H1 (cell line): ENCODE results near the gene NCK2. TPM values are rescaled to one million over a fixed set of nuclear protein-coding genes. Genes with fewer than 3 reads are reported as not detected.

Experiments used
- CTCF ChIA-PET: fragments of 300-600 bp; sonication (Branson Sonifier 250); formaldehyde crosslinking; loops from one replicate; lab custom pipeline; 2021; ENCODE audit not compliant: partially characterized antibody; lab: Charles Lee
- POLR2A ChIA-PET: fragments of 300-600 bp; sonication (Branson Sonifier 250); formaldehyde crosslinking; loops from one replicate; lab custom pipeline; 2021; ENCODE audit warnings: inconsistent platforms; ENCODE audit not compliant: partially characterized antibody; lab: Charles Lee
- DNase-seq, 2 experiments: peaks; one replicate each; pipeline versions ENCODE4 v3.0.0 to v3.0.0-alpha.2; 2010 to 2022; ENCODE audit warnings: low spot score in 2 of 2, low read depth in 1 of 2, mixed read lengths in 1 of 2
- FAIRE-seq: peaks from 2 replicates; lab custom pipeline; 2011; peaks lifted over from hg19 to GRCh38; lab: Jason Lieb, UNC
- H2AFZ ChIP-seq: 2 replicates; pipeline ENCODE4 v1.8.1; 2012; ENCODE audit warnings: low read length, inconsistent platforms
- H2AK5ac ChIP-seq: 2 replicates; pipeline ENCODE4 v1.6.1; 2013; ENCODE audit warnings: low read depth, low read length
- H2BK120ac ChIP-seq: replicated peaks from 2 replicates; pipeline ENCODE3; 2013; ENCODE audit warnings: low read depth, low read length, inconsistent platforms
- H2BK12ac ChIP-seq: 2 replicates; pipeline ENCODE4 v1.6.1; 2013; ENCODE audit warnings: low read depth, low read length
- H2BK15ac ChIP-seq: 2 replicates; pipeline ENCODE4 v1.6.1; 2013; ENCODE audit warnings: low read length
- H2BK20ac ChIP-seq: 2 replicates; pipeline ENCODE4 v1.6.1; 2013; ENCODE audit warnings: low read length
- H2BK5ac ChIP-seq: 2 replicates; pipeline ENCODE4 v1.6.1; 2013; ENCODE audit warnings: low read depth, low read length
- H3K14ac ChIP-seq: 2 replicates; pipeline ENCODE4 v1.6.1; 2013; ENCODE audit warnings: inconsistent platforms; ENCODE audit not compliant: insufficient read length
- H3K18ac ChIP-seq: 2 replicates; pipeline ENCODE4 v1.6.1; 2013; ENCODE audit warnings: low read length; ENCODE audit errors: extremely low read depth
- H3K23ac ChIP-seq: 2 replicates; pipeline ENCODE4 v1.6.1; 2013; ENCODE audit warnings: inconsistent platforms; ENCODE audit not compliant: insufficient read length
- H3K23me2 ChIP-seq: 2 replicates; pipeline ENCODE4 v1.6.1; 2013; ENCODE audit warnings: low read depth, low read length
- H3K27ac ChIP-seq: 2 replicates; pipeline ENCODE4 v1.6.1; 2011; ENCODE audit warnings: low read depth, low read length, inconsistent platforms
- H3K27me3 ChIP-seq, 4 experiments: replicated peaks in 1 of 4; 1 replicate in 1 of 4; 2 replicates in 3 of 4; pipeline versions ENCODE4 v1.6.1 to v1.8.1; 2011 to 2013; ENCODE audit warnings: low read length in 3 of 4, mild to moderate bottlenecking in 3 of 4, inconsistent platforms in 2 of 4, mixed read lengths in 2 of 4, moderate library complexity in 1 of 4; ENCODE audit not compliant: control insufficient read depth in 3 of 4, insufficient read depth in 3 of 4; ENCODE audit errors: extremely low read depth in 1 of 4
- H3K36me3 ChIP-seq, 4 experiments: 2 replicates each; pipeline versions ENCODE4 v1.6.1 to v1.8.1; 2011 to 2013; ENCODE audit warnings: mild to moderate bottlenecking in 4 of 4, low read length in 3 of 4, moderate library complexity in 2 of 4, control low read depth in 1 of 4, inconsistent platforms in 1 of 4; ENCODE audit not compliant: insufficient read depth in 4 of 4, control insufficient read depth in 2 of 4
- H3K4ac ChIP-seq: replicated peaks from 2 replicates; pipeline ENCODE3; 2013; ENCODE audit warnings: low read length, low read depth, mixed read lengths, inconsistent platforms; ENCODE audit not compliant: insufficient read length
- H3K4me1 ChIP-seq, 4 experiments: replicated peaks in 1 of 4; 1 replicate in 1 of 4; 2 replicates in 3 of 4; pipeline versions ENCODE4 v1.6.1 to v1.8.1; 2011 to 2013; ENCODE audit warnings: low read length in 3 of 4, inconsistent platforms in 2 of 4, mixed read lengths in 1 of 4; ENCODE audit not compliant: insufficient read depth in 4 of 4, control insufficient read depth in 3 of 4
- H3K4me2 ChIP-seq, 2 experiments: 2 replicates each; pipeline versions ENCODE4 v1.6.1 to v1.8.1; 2011 to 2013; ENCODE audit warnings: low read depth in 2 of 2, low read length in 2 of 2, control low read depth in 1 of 2, inconsistent platforms in 1 of 2, mild to moderate bottlenecking in 1 of 2; ENCODE audit not compliant: insufficient read depth in 1 of 2
- H3K4me3 ChIP-seq, 4 experiments: fragments of 200-600, 300-600 bp in 1 of 4; sonication (generic), shearing (Covaris generic), sonication (Bioruptor Twin) in 1 of 4; 2 replicates each; pipeline versions ENCODE4 v1.5.1 to v1.8.1; 2011 to 2016; ENCODE audit warnings: low read length in 4 of 4, low read depth in 3 of 4, control low read depth in 2 of 4, inconsistent platforms in 2 of 4, mild to moderate bottlenecking in 2 of 4, mixed read lengths in 1 of 4, moderate library complexity in 1 of 4; ENCODE audit not compliant: insufficient read depth in 2 of 4; ENCODE audit errors: extremely low read depth in 1 of 4
- H3K56ac ChIP-seq: replicated peaks from 2 replicates; pipeline ENCODE3; 2013; ENCODE audit warnings: low read depth, mild to moderate bottlenecking, mixed read lengths, low read length, inconsistent platforms; ENCODE audit not compliant: insufficient read length
- H3K79me1 ChIP-seq: 2 replicates; pipeline ENCODE4 v1.6.1; 2013; ENCODE audit warnings: low read depth, low read length, control low read depth
- H3K79me2 ChIP-seq, 2 experiments: 2 replicates each; pipeline versions ENCODE4 v1.6.1 to v1.8.1; 2012 to 2013; ENCODE audit warnings: low read length in 2 of 2, mild to moderate bottlenecking in 2 of 2, inconsistent platforms in 1 of 2; ENCODE audit not compliant: insufficient read depth in 2 of 2, control insufficient read depth in 1 of 2
- H3K9ac ChIP-seq, 4 experiments: replicated peaks in 1 of 4; 1 replicate in 1 of 4; 2 replicates in 3 of 4; pipeline versions ENCODE4 v1.6.1 to v1.8.1; 2011 to 2013; ENCODE audit warnings: low read depth in 3 of 4, low read length in 3 of 4, control low read depth in 2 of 4, mild to moderate bottlenecking in 2 of 4, moderate library complexity in 2 of 4, inconsistent platforms in 1 of 4; ENCODE audit errors: extremely low read depth in 1 of 4
- H3K9me3 ChIP-seq, 2 experiments: 2 replicates each; pipeline versions ENCODE4 v1.6.1 to v1.8.1; 2012 to 2013; ENCODE audit warnings: mild to moderate bottlenecking in 2 of 2, moderate library complexity in 2 of 2, control low read depth in 1 of 2, inconsistent platforms in 1 of 2, low read depth in 1 of 2, low read length in 1 of 2, mixed read lengths in 1 of 2; ENCODE audit not compliant: insufficient read depth in 2 of 2
- H4K20me1 ChIP-seq, 2 experiments: replicated peaks in 1 of 2; 2 replicates each; pipeline versions ENCODE3 to v1.8.1; 2011 to 2013; ENCODE audit warnings: inconsistent platforms in 2 of 2, low read length in 2 of 2, mild to moderate bottlenecking in 1 of 2; ENCODE audit not compliant: insufficient read depth in 2 of 2, control insufficient read depth in 1 of 2
- H4K5ac ChIP-seq: 2 replicates; pipeline ENCODE4 v1.6.1; 2013; ENCODE audit warnings: low read length, low read depth, mixed read lengths, inconsistent platforms; ENCODE audit not compliant: insufficient read length
- H4K8ac ChIP-seq: 2 replicates; pipeline ENCODE4 v1.8.0; 2013; ENCODE audit warnings: mild to moderate bottlenecking, moderate library complexity, low read length, inconsistent platforms; ENCODE audit not compliant: insufficient read depth; ENCODE audit errors: extremely low read depth
- H4K91ac ChIP-seq: replicated peaks from 2 replicates; pipeline ENCODE3; 2013; ENCODE audit warnings: low read length, mixed read lengths, inconsistent platforms; ENCODE audit not compliant: insufficient read length
- BCL11A ChIP-seq, 2 experiments: IDR thresholded peaks; one replicate each; pipeline ENCODE4 v1.6.1; 2011; ENCODE audit warnings: low read depth in 2 of 2, low read length in 2 of 2, mild to moderate bottlenecking in 2 of 2
- BRCA1 ChIP-seq: IDR thresholded peaks from 2 replicates; pipeline ENCODE4 v1.6.1; 2012; ENCODE audit warnings: low read depth, low read length, improper control_type of control experiment
- CEBPB ChIP-seq: IDR thresholded peaks from 2 replicates; pipeline ENCODE4 v1.6.1; 2012; ENCODE audit warnings: low read depth, low read length
- EGR1 ChIP-seq: IDR thresholded peaks from 2 replicates; pipeline ENCODE4 v1.6.1; 2011; ENCODE audit warnings: low read depth, low read length, borderline replicate concordance
- HDAC2 ChIP-seq, 2 experiments: fragments of 300-600 bp in 1 of 2; sonication (generic) in 1 of 2; IDR thresholded peaks; 2 replicates each; pipeline ENCODE4 v1.6.1; 2011 to 2012; ENCODE audit warnings: low read depth in 2 of 2, low read length in 2 of 2, mild to moderate bottlenecking in 2 of 2, moderate library complexity in 2 of 2, borderline replicate concordance in 1 of 2, inconsistent platforms in 1 of 2
- PHF8 ChIP-seq: fragments of 200-600 bp; sonication (generic); conservative IDR thresholded peaks from 2 replicates; pipeline ENCODE4 v1.7.1; 2012; ENCODE audit warnings: low read depth, mild to moderate bottlenecking, inconsistent platforms, low read length, moderate library complexity
- POLR2AphosphoS5 ChIP-seq: IDR thresholded peaks from 2 replicates; pipeline ENCODE4 v1.6.1; 2011; ENCODE audit warnings: low read depth, low read length
- SP4 ChIP-seq: IDR thresholded peaks from 2 replicates; pipeline ENCODE4 v1.6.1; 2012; ENCODE audit warnings: low read length, inconsistent platforms
- TBP ChIP-seq: IDR thresholded peaks from 2 replicates; pipeline ENCODE4 v1.6.1; 2011; ENCODE audit warnings: low read depth, low read length, improper control_type of control experiment
- TCF12 ChIP-seq: IDR thresholded peaks from 2 replicates; pipeline ENCODE4 v1.6.1; 2011; ENCODE audit warnings: low read depth, mild to moderate bottlenecking, low read length
- WGBS, 2 experiments: shearing (Covaris generic) in 1 of 2; methylation state at CpG; one replicate each; pipeline versions ENCODE4 v1.1.6 to v1.1.7; 2013 to 2015; ENCODE audit warnings: low lambda C conversion rate in 2 of 2, mixed read lengths in 2 of 2, inconsistent platforms in 1 of 2, low coverage in 1 of 2, missing lambda C conversion rate in 1 of 2; ENCODE audit not compliant: insufficient replicate concordance in 2 of 2, insufficient coverage in 1 of 2, insufficient read length in 1 of 2; ENCODE audit errors: extremely low coverage in 1 of 2, missing lambda C conversion rate in 1 of 2; 5-methylcytosine and 5-hydroxymethylcytosine counted together
- polyA plus RNA-seq, 7 experiments: library from polyadenylated mRNA; depleted of rRNA in 3 of 7; stranded (reverse) in 5 of 7; unstranded in 2 of 7; fragments of >200 nt in 5 of 7; fragments of 200-250 nt in 2 of 7; gene quantifications; 1 replicate in 5 of 7; 2 replicates in 1 of 7; 4 replicates in 1 of 7; pipeline versions ENCODE4 v1.2.1 to v1.2.3, GENCODE V29; 2011 to 2013; ENCODE audit warnings: missing spikeins in 2 of 7, mixed read lengths in 2 of 7
- total RNA-seq: library from RNA; stranded (reverse); fragmentation: NEBNext Ultra II Directional; extraction: Animal tissue kit (Norgen Biotek cat#: 25700); gene quantifications from 2 replicates; pipeline ENCODE4 v1.2.1, GENCODE V29; 2021
- TF ChIP-seq, protein P1 (sequence below): IDR thresholded peaks from 2 replicates; pipeline ENCODE4 v1.6.1; 2012; ENCODE audit warnings: inconsistent platforms

NCK2 gene
- total and polyA plus RNA-seq, 2 of the 8 experiments (the other 6 are each of a cell fraction or from before 2014, with no cell fraction given) = 30.3 to 65.7 TPM

DNA sequence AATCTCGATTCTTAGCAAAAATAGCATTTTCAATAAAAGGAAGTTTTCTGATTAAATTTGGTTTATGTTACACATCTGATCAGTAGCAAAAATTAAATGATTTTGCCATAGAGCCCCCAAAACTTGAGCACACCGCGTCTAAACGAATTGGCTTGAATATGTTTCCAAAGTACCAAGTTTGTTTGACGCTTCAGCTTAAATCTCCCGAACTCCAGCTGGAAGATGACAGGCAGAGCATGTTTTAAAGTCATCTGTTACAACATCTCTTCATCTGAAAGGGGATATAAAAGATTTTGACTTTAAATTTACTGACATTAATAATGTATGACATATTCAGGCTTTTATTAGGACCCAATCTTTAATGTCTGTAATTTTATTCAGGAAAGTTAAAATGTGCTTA, 129.8 kb downstream of the NCK2 start:
- Histone ChIP-seq H4K91ac (no peak overlapping the region), H3K9me3 (no peaks in the 10 kb centered on the region), H3K23ac (no peak overlapping the region), H3K23me2 (no peaks in the 10 kb centered on the region), H2BK120ac (no peak overlapping the region), H3K27me3 (no peaks in the 10 kb centered on the region), H4K20me1 (peaks cover 0 to 2% of the 10 kb centered on the region in 2 experiments), H3K4me1 (peaks cover 0 to 8% (median 0%) of the 10 kb centered on the region in 4 experiments; a peak in 2 of 7 replicates), H2BK20ac (no peak overlapping the region), H2BK5ac (no peak overlapping the region), H3K4me3 (no peak overlapping the region), H4K8ac (no peak overlapping the region), H2BK12ac (no peak overlapping the region), H3K36me3 (no peaks in the 10 kb centered on the region; a peak in 1 of 8 replicates), H2AK5ac (no peak overlapping the region), H3K79me1 (peaks cover 12% of the 10 kb centered on the region; the same call in 1 of the 2 replicates), H3K18ac (no peak overlapping the region), H2BK15ac (no peak overlapping the region), H3K14ac (no peak overlapping the region), H3K9ac (no peak overlapping the region), H3K79me2 (peaks cover 0 to 20% of the 10 kb centered on the region in 2 experiments; a peak in 1 of 4 replicates), H4K5ac (no peak overlapping the region), H3K27ac (no peak overlapping the region), H2AFZ (no peak overlapping the region), H3K4me2 (no peak overlapping the region), H3K4ac (no peak overlapping the region), H3K56ac (no peak overlapping the region)
- FAIRE-seq (no peak), DNase-seq (no peak)
- POLR2A ChIA-PET = interaction anchor here (0.6 kb wide), 1 partner anchor 10 kb away, joined by 3 read pairs; no protein-coding TSS in a partner anchor
- CTCF ChIA-PET = interaction anchor here (1.1 to 1.2 kb wide), 2 partner anchors 45 to 103 kb away, joined by 3 to 4 read pairs; no protein-coding TSS in a partner anchor
- no peak for TF ChIP-seq BRCA1
- TF ChIP-seq, protein P1, sequence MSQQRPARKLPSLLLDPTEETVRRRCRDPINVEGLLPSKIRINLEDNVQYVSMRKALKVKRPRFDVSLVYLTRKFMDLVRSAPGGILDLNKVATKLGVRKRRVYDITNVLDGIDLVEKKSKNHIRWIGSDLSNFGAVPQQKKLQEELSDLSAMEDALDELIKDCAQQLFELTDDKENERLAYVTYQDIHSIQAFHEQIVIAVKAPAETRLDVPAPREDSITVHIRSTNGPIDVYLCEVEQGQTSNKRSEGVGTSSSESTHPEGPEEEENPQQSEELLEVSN = no peak
- TF ChIP-seq CEBPB = no peak
- no peak for TF ChIP-seq SP4
- TF ChIP-seq POLR2AphosphoS5 = no peak
- TF ChIP-seq TCF12 = no peak
- no peak for TF ChIP-seq EGR1
- TF ChIP-seq HDAC2 (IDR thresholded peaks at IDR 0.05; ENCODE audit: borderline replicate concordance in 1 of 2, low read depth in 2 of 2, low read length in 2 of 2) = no peak
- TF ChIP-seq PHF8 = no peak
- TF ChIP-seq BCL11A (IDR thresholded peaks at IDR 0.05; ENCODE audit: low read depth in 2 of 2, low read length in 2 of 2) = no peak
- TF ChIP-seq TBP = no peak
- WGBS, 2 experiments = 86% methylated on average over 6 of the region's 6 CpGs; no CpG with 5 or more reads in 1 of the 2 experiments
